Peyer's patch (tissue), 4 donors: Measurements from ENCODE around the gene GMEB1.
"Not testable (repeated sequence)": the region's sequence is repeated elsewhere in the genome, so short reads cannot be mapped to it uniquely, and the experiment has no call there.

ENCODE experiments used
- POLR2A ChIP-seq, 2 donors: fragments of 450-650 bp; IDR thresholded peaks; one replicate each; pipeline ENCODE4 v1.5.1; 2017; ENCODE audit warnings: antibody characterized with exemption in 2 of 2, mild to moderate bottlenecking in 2 of 2, moderate library complexity in 2 of 2
- TF ChIP-seq, protein P1 (sequence below), 6 experiments: fragments of 450-650 bp in 4 of 6; fragments of 200-600 bp in 2 of 6; sonication (generic) in 1 of 6; IDR thresholded peaks; one replicate each; pipeline ENCODE4 v1.5.1; 2017 to 2019; ENCODE audit warnings: antibody characterized with exemption in 6 of 6, mild to moderate bottlenecking in 3 of 6, moderate library complexity in 1 of 6

DNA sequence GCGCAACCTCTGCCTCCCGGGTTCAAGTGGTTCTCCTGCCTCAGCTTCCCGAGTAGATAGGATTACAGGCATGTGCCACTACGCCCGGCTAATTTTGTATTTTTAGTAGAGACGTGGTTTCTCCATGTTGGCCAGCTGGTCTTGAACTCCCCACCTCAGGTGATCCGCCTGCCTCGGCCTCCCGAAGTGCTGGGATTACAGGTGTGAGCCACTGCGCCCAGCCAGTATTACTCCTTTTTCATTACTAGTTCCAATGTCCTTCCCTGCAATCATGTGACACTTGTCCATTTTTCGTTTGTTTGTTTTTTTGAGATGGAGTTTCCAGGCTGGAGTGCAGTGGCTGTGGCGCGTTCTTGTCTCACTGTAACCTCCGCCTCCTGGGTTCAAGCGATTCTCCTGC lies 4.4 kb downstream of the GMEB1 start:
- not testable (repeated sequence) for TF ChIP-seq POLR2A (IDR thresholded peaks at IDR 0.05)
- TF ChIP-seq, protein P1, sequence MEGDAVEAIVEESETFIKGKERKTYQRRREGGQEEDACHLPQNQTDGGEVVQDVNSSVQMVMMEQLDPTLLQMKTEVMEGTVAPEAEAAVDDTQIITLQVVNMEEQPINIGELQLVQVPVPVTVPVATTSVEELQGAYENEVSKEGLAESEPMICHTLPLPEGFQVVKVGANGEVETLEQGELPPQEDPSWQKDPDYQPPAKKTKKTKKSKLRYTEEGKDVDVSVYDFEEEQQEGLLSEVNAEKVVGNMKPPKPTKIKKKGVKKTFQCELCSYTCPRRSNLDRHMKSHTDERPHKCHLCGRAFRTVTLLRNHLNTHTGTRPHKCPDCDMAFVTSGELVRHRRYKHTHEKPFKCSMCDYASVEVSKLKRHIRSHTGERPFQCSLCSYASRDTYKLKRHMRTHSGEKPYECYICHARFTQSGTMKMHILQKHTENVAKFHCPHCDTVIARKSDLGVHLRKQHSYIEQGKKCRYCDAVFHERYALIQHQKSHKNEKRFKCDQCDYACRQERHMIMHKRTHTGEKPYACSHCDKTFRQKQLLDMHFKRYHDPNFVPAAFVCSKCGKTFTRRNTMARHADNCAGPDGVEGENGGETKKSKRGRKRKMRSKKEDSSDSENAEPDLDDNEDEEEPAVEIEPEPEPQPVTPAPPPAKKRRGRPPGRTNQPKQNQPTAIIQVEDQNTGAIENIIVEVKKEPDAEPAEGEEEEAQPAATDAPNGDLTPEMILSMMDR (IDR thresholded peaks at IDR 0.05): not testable (repeated sequence)
